Neural progenitor cell (in vitro differentiated cells): ENCODE data around the gene C2orf49. TPM values are rescaled to one million over a fixed set of nuclear protein-coding genes. Genes with fewer than 3 reads are reported as not detected.
A peak's percentile ranks its signal among the peaks of the same experiment; 100 is the strongest.

Experiments
- DNase-seq: peaks from one replicate; pipeline ENCODE4 v3.0.0-alpha.2; 2016; ENCODE audit warnings: low spot score
- H2AFZ ChIP-seq: fragments of 200-600 bp; sonication (generic); replicated peaks from 2 replicates; pipeline ENCODE4 v1.6.1; 2016; ENCODE audit warnings: antibody characterized with exemption
- H3F3A ChIP-seq: fragments of 200-600 bp; sonication (generic); 2 replicates; pipeline ENCODE4 v1.6.1; 2016; ENCODE audit warnings: antibody characterized with exemption, low read depth
- H3K27ac ChIP-seq: fragments of 200-600 bp; sonication (generic); 2 replicates; pipeline ENCODE4 v1.5.1; 2016; ENCODE audit warnings: mild to moderate bottlenecking
- H3K27me3 ChIP-seq: fragments of 200-600 bp; sonication (generic); 2 replicates; pipeline ENCODE4 v1.6.1; 2016; ENCODE audit warnings: mild to moderate bottlenecking, moderate library complexity
- H3K36me3 ChIP-seq: fragments of 200-600 bp; sonication (generic); 2 replicates; pipeline ENCODE4 v1.5.1; 2016
- H3K4me1 ChIP-seq: fragments of 200-600 bp; sonication (generic); 2 replicates; pipeline ENCODE4 v1.6.1; 2016; ENCODE audit warnings: mixed run types
- H3K4me2 ChIP-seq: fragments of 200-600 bp; sonication (generic); 2 replicates; pipeline ENCODE4 v1.6.1; 2016
- H3K4me3 ChIP-seq: fragments of 200-600 bp; sonication (generic); 2 replicates; pipeline ENCODE4 v1.5.1; 2016
- H3K79me2 ChIP-seq: fragments of 200-600 bp; sonication (generic); 2 replicates; pipeline ENCODE4 v1.6.1; 2016; ENCODE audit warnings: low read depth
- H3K9ac ChIP-seq: fragments of 200-600 bp; sonication (generic); 2 replicates; pipeline ENCODE4 v1.6.1; 2016
- H3K9me3 ChIP-seq: fragments of 200-600 bp; sonication (generic); 2 replicates; pipeline ENCODE4 v1.5.1; 2016; ENCODE audit warnings: low read depth
- H4K20me1 ChIP-seq: fragments of 200-600 bp; sonication (generic); 2 replicates; pipeline ENCODE4 v1.6.1; 2016; ENCODE audit warnings: low read depth
- H3K27ac Mint-ChIP-seq: 3 replicates; pipeline ENCODE4 v1.8.0; 2021; ENCODE audit warnings: mixed read lengths
- H3K27me3 Mint-ChIP-seq: 2 replicates; pipeline ENCODE4 v1.8.0; 2022; ENCODE audit warnings: low read depth, mild to moderate bottlenecking, inconsistent platforms, moderate library complexity, mixed read lengths; ENCODE audit not compliant: insufficient read depth
- H3K36me3 Mint-ChIP-seq: 3 replicates; pipeline ENCODE4 v1.8.0; 2021; ENCODE audit warnings: mixed read lengths
- H3K4me1 Mint-ChIP-seq: 3 replicates; pipeline ENCODE4 v1.8.0; 2021; ENCODE audit warnings: mixed read lengths
- H3K4me3 Mint-ChIP-seq: 3 replicates; pipeline ENCODE4 v1.8.0; 2021; ENCODE audit warnings: mild to moderate bottlenecking, moderate library complexity, mixed read lengths
- H3K9me3 Mint-ChIP-seq: 3 replicates; pipeline ENCODE4 v1.8.0; 2020; ENCODE audit warnings: mixed read lengths
- EZH2 ChIP-seq: fragments of 200-600 bp; sonication (generic); IDR thresholded peaks from 2 replicates; pipeline ENCODE4 v1.6.1; 2017; ENCODE audit warnings: antibody characterized with exemption, mild to moderate bottlenecking, moderate library complexity
- EZH2phosphoT487 ChIP-seq: fragments of 200-600 bp; sonication (generic); IDR thresholded peaks from 2 replicates; pipeline ENCODE4 v1.6.1; 2017; ENCODE audit warnings: antibody characterized with exemption
- total RNA-seq: library from RNA; depleted of rRNA; stranded (reverse); fragments of >200 nt; gene quantifications from 2 replicates; pipeline ENCODE4 v1.2.3, GENCODE V29; 2015; ENCODE audit warnings: low replicate concordance
- TF ChIP-seq, protein P1 (sequence below): fragments of 200-600 bp; sonication (generic); IDR thresholded peaks from 2 replicates; pipeline ENCODE4 v1.5.1; 2017; ENCODE audit warnings: antibody characterized with exemption, mild to moderate bottlenecking

C2orf49 gene
- total RNA-seq, 1 donor from 2014 or later: 42.9 TPM

DNA sequence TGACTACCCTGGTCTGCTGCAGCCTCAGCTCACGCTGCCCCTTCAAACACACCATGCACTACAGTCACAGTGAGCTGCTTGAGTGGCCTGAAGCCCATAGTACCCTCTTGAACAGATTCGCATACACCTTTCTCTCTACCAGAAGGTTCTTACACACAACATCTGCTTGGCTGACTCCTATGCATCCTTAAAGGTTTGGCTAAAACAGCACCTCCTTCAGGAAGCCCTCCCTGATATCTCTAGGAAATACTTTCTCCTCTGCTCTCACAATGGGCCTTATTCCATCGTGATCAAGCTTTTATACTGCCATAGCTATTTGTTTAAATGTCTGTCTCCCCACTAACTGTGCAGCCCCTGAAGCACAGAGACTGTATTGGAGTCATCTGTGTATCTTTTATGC lies 39.3 kb upstream of the C2orf49 start:
- no peak for DNase-seq
- Histone ChIP-seq H3K9me3 (no peaks in the 10 kb centered on the region), H2AFZ (no peak overlapping the region), H3K27ac (no peak overlapping the region), H3K79me2 (peaks cover 20% of the 10 kb centered on the region), H3F3A (no peaks in the 10 kb centered on the region), H3K4me1 (no peaks in the 10 kb centered on the region), H3K4me3 (no peak overlapping the region), H3K9ac (no peak overlapping the region), H4K20me1 (no peaks in the 10 kb centered on the region), H3K27me3 (no peaks in the 10 kb centered on the region), H3K4me2 (no peak overlapping the region), H3K36me3 (peaks cover 4% of the 10 kb centered on the region)
- Mint-ChIP-seq H3K4me3 (no peak overlapping the region), H3K27me3 (no peaks in the 10 kb centered on the region), H3K27ac (no peak overlapping the region), H3K9me3 (no peaks in the 10 kb centered on the region), H3K4me1 (no peaks in the 10 kb centered on the region), H3K36me3 (peaks cover 9% of the 10 kb centered on the region)
- no peak for TF ChIP-seq EZH2phosphoT487
- no peak for TF ChIP-seq EZH2
- TF ChIP-seq, protein P1, sequence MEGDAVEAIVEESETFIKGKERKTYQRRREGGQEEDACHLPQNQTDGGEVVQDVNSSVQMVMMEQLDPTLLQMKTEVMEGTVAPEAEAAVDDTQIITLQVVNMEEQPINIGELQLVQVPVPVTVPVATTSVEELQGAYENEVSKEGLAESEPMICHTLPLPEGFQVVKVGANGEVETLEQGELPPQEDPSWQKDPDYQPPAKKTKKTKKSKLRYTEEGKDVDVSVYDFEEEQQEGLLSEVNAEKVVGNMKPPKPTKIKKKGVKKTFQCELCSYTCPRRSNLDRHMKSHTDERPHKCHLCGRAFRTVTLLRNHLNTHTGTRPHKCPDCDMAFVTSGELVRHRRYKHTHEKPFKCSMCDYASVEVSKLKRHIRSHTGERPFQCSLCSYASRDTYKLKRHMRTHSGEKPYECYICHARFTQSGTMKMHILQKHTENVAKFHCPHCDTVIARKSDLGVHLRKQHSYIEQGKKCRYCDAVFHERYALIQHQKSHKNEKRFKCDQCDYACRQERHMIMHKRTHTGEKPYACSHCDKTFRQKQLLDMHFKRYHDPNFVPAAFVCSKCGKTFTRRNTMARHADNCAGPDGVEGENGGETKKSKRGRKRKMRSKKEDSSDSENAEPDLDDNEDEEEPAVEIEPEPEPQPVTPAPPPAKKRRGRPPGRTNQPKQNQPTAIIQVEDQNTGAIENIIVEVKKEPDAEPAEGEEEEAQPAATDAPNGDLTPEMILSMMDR: no peak

DNA sequence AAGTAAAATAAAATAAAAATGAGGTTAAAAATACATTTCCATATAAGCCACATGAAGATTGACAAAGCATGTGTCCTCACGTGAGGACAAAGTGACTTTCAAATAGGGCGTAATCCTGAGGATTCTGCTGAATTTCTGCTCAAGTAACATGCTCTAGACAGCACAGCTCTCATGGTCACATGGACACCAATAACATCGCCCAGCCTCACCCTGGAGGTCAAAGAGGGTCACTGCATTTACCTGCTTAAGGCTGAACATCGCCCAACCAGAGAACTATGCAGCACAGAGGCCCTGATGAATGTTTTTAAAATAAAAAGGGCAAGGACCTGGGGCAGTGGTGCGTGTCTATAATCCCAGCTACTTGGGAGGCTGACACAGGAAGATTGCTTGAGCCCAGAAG lies 38.0 kb upstream of the C2orf49 start:
- peaks cover 20% of the 10 kb centered on the region for H3K79me2 ChIP-seq
- H3K9me3 Mint-ChIP-seq: no peaks in the 10 kb centered on the region
- peaks cover 6% of the 10 kb centered on the region for H3K36me3 Mint-ChIP-seq
- H3K9me3 ChIP-seq: no peaks in the 10 kb centered on the region
- peaks cover 4% of the 10 kb centered on the region for H3K36me3 ChIP-seq
- no peaks in the 10 kb centered on the region for H3K4me1 ChIP-seq
- no peak overlapping the region for H2AFZ ChIP-seq
- H3K27me3 ChIP-seq: no peaks in the 10 kb centered on the region
- H3K4me3 ChIP-seq: no peak overlapping the region
- DNase-seq: peak; percentile 25
- H3K27ac ChIP-seq: no peak overlapping the region
- no peak overlapping the region for H3K4me2 ChIP-seq
- no peaks in the 10 kb centered on the region for H3K4me1 Mint-ChIP-seq
- H3K27me3 Mint-ChIP-seq: no peaks in the 10 kb centered on the region
- H3K9ac ChIP-seq: no peak overlapping the region
- no peak overlapping the region for H3K27ac Mint-ChIP-seq
- H4K20me1 ChIP-seq: no peaks in the 10 kb centered on the region
- no peak for TF ChIP-seq EZH2
- TF ChIP-seq, protein P1: peak; percentile 33
- TF ChIP-seq EZH2phosphoT487: no peak
- no peaks in the 10 kb centered on the region for H3F3A ChIP-seq
- no peak overlapping the region for H3K4me3 Mint-ChIP-seq

DNA sequence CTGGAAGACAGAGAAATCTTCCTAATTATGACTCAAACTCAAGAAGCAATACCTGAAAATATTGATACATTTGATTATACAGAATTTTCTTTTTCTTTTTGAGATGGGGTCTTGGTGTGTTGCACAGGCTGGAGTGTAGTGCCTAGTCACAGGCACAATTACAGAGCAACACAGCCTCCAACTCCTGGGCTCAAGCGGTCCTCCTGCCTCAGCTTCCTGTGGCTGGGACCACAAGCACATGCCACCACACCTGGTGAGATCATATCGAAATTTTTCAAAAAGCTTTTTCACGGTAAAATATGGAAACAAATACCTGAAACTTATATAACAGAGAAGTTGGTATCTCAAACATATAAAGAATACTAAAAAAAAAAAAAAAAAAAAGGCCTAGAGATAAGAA lies 35.7 kb upstream of the C2orf49 start:
- TF ChIP-seq EZH2phosphoT487: no peak
- TF ChIP-seq EZH2: no peak
- TF ChIP-seq, protein P1: no peak
- H3K4me3 Mint-ChIP-seq: no peak overlapping the region
- no peaks in the 10 kb centered on the region for H3K4me1 Mint-ChIP-seq
- H3K4me3 ChIP-seq: no peak overlapping the region
- no peak overlapping the region for H3K27ac Mint-ChIP-seq
- no peaks in the 10 kb centered on the region for H4K20me1 ChIP-seq
- no peak overlapping the region for H3K27ac ChIP-seq
- no peaks in the 10 kb centered on the region for H3K9me3 Mint-ChIP-seq
- H2AFZ ChIP-seq: no peak overlapping the region
- no peaks in the 10 kb centered on the region for H3F3A ChIP-seq
- H3K9me3 ChIP-seq: no peaks in the 10 kb centered on the region
- H3K79me2 ChIP-seq: peaks cover 20% of the 10 kb centered on the region
- no peak for DNase-seq
- H3K9ac ChIP-seq: no peak overlapping the region
- H3K27me3 ChIP-seq: no peaks in the 10 kb centered on the region
- no peaks in the 10 kb centered on the region for H3K27me3 Mint-ChIP-seq
- H3K4me2 ChIP-seq: no peak overlapping the region
- no peaks in the 10 kb centered on the region for H3K4me1 ChIP-seq
- H3K36me3 ChIP-seq: no peaks in the 10 kb centered on the region
- peaks cover 6% of the 10 kb centered on the region for H3K36me3 Mint-ChIP-seq

DNA sequence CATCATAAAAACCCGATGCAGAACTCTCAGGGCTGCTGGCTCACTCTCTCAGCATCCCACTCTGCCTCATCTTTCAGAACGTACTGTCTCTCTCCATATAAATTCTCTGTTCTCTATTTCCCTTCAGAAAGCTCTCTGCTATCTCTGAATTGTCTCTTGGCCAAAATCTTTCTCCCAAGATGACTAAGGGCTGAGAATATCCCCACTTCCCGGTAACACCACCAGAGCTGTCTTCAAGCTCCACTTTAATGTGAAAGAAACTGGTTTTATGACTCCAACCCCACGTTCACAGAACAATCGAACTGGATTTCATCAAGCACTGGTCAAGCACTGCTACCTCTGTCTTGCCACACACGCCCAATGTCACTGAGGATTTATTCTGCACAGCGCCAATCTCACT lies 30.2 kb upstream of the C2orf49 start:
- H3K4me1 Mint-ChIP-seq: peaks cover 15% of the 10 kb centered on the region
- H3K9me3 Mint-ChIP-seq: no peaks in the 10 kb centered on the region
- Histone ChIP-seq H3K9ac (no peak overlapping the region), H4K20me1 (peaks cover 9% of the 10 kb centered on the region), H3K4me3 (no peak overlapping the region), H2AFZ (no peak overlapping the region), H3K79me2 (peaks cover 23% of the 10 kb centered on the region), H3F3A (no peaks in the 10 kb centered on the region), H3K4me1 (no peaks in the 10 kb centered on the region), H3K4me2 (no peak overlapping the region), H3K36me3 (no peaks in the 10 kb centered on the region), H3K9me3 (no peaks in the 10 kb centered on the region), H3K27ac (no peak overlapping the region), H3K27me3 (no peaks in the 10 kb centered on the region)
- no peak overlapping the region for H3K27ac Mint-ChIP-seq
- no peaks in the 10 kb centered on the region for H3K27me3 Mint-ChIP-seq
- peaks cover 19% of the 10 kb centered on the region for H3K36me3 Mint-ChIP-seq
- H3K4me3 Mint-ChIP-seq: no peak overlapping the region
- TF ChIP-seq EZH2 (no peak), EZH2phosphoT487 (no peak)
- TF ChIP-seq, protein P1: no peak
- no peak for DNase-seq
